PFSK-1 (cell line): Measurements from ENCODE around the gene SERP1.

Experiments used
- REST ChIP-seq, 2 experiments: IDR thresholded peaks; 2 replicates each; pipeline versions ENCODE4 v1.6.1 to v1.8.0; 2011 to 2012; ENCODE audit warnings: low read depth in 2 of 2, low read length in 2 of 2, control low read depth in 1 of 2, inconsistent platforms in 1 of 2, mild to moderate bottlenecking in 1 of 2, moderate library complexity in 1 of 2; ENCODE audit not compliant: insufficient read depth in 1 of 2
- SIN3A ChIP-seq: IDR thresholded peaks from 2 replicates; pipeline ENCODE4 v1.6.1; 2012; ENCODE audit warnings: mild to moderate bottlenecking, low read length, moderate library complexity, borderline replicate concordance; ENCODE audit not compliant: insufficient read depth

GRCh38 chr3:150515210-150515609 is 31.1 kb downstream of the SERP1 start:
- no peak for TF ChIP-seq REST (IDR thresholded peaks at IDR 0.05; ENCODE audit: insufficient read depth in 1 of 2, low read depth in 2 of 2, low read length in 2 of 2)
- no peak for TF ChIP-seq SIN3A
